Astrocyte (in vitro differentiated cells and primary cell): ENCODE results near the gene CUEDC1. TPM values are rescaled to one million over a fixed set of nuclear protein-coding genes. Genes with fewer than 3 reads are reported as not detected.
A peak's percentile ranks its signal among the peaks of the same experiment; 100 is the strongest.

Experiments used
- DNase-seq: peaks from one replicate; pipeline ENCODE4 v3.0.0-alpha.2; 2010; ENCODE audit warnings: low read depth
- FAIRE-seq: peaks from 2 replicates; lab custom pipeline; 2011; peaks lifted over from hg19 to GRCh38; lab: Jason Lieb, UNC
- H2AFZ ChIP-seq: 2 replicates; pipeline ENCODE4 v1.6.0; 2012; ENCODE audit warnings: low read depth, low read length, inconsistent platforms
- H3K27ac ChIP-seq: 2 replicates; pipeline ENCODE4 v1.5.1; 2011; ENCODE audit warnings: low read depth, low read length, inconsistent platforms
- H3K27me3 ChIP-seq: 2 replicates; pipeline ENCODE4 v1.6.0; 2011; ENCODE audit warnings: low read length, inconsistent platforms; ENCODE audit not compliant: insufficient read depth
- H3K36me3 ChIP-seq: 2 replicates; pipeline ENCODE4 v1.5.1; 2011; ENCODE audit warnings: low read length, inconsistent platforms; ENCODE audit not compliant: insufficient read depth
- H3K4me1 ChIP-seq: 2 replicates; pipeline ENCODE4 v1.5.1; 2011; ENCODE audit warnings: low read length, inconsistent platforms; ENCODE audit not compliant: insufficient read depth
- H3K4me2 ChIP-seq: 2 replicates; pipeline ENCODE4 v1.6.0; 2012; ENCODE audit warnings: low read length, inconsistent platforms
- H3K4me3 ChIP-seq: 2 replicates; pipeline ENCODE4 v1.5.1; 2011; ENCODE audit warnings: low read depth, mild to moderate bottlenecking, low read length, inconsistent platforms; ENCODE audit not compliant: insufficient read depth
- H3K79me2 ChIP-seq: 2 replicates; pipeline ENCODE4 v1.6.0; 2012; ENCODE audit warnings: mild to moderate bottlenecking, low read length, inconsistent platforms; ENCODE audit not compliant: insufficient read depth
- H3K9ac ChIP-seq: 2 replicates; pipeline ENCODE4 v1.6.0; 2012; ENCODE audit warnings: mild to moderate bottlenecking, low read length, inconsistent platforms
- H3K9me3 ChIP-seq: 2 replicates; pipeline ENCODE4 v1.5.1; 2012; ENCODE audit warnings: low read depth, mild to moderate bottlenecking, low read length, inconsistent platforms; ENCODE audit not compliant: insufficient read depth
- H4K20me1 ChIP-seq: 2 replicates; pipeline ENCODE4 v1.6.0; 2012; ENCODE audit warnings: low read length, inconsistent platforms; ENCODE audit not compliant: insufficient read depth
- H3K27ac Mint-ChIP-seq: one replicate; pipeline ENCODE4 v1.8.0; 2021; ENCODE audit warnings: mild to moderate bottlenecking, mixed read lengths; ENCODE audit not compliant: unreplicated experiment
- H3K27me3 Mint-ChIP-seq: one replicate; pipeline ENCODE4 v1.8.0; 2021; ENCODE audit warnings: low read depth, mixed read lengths; ENCODE audit not compliant: unreplicated experiment
- H3K36me3 Mint-ChIP-seq: one replicate; pipeline ENCODE4 v1.8.0; 2021; ENCODE audit warnings: low read depth, mixed read lengths; ENCODE audit not compliant: unreplicated experiment
- H3K4me1 Mint-ChIP-seq: one replicate; pipeline ENCODE4 v1.8.0; 2021; ENCODE audit warnings: low read depth, mixed read lengths; ENCODE audit not compliant: unreplicated experiment
- H3K4me3 Mint-ChIP-seq: one replicate; pipeline ENCODE4 v1.8.0; 2021; ENCODE audit warnings: mild to moderate bottlenecking, moderate library complexity, mixed read lengths; ENCODE audit not compliant: unreplicated experiment
- H3K9me3 Mint-ChIP-seq: one replicate; pipeline ENCODE4 v1.8.0; 2021; ENCODE audit warnings: mild to moderate bottlenecking, mixed read lengths; ENCODE audit not compliant: unreplicated experiment
- EZH2 ChIP-seq: IDR thresholded peaks from 2 replicates; pipeline ENCODE4 v1.6.1; 2012; ENCODE audit warnings: mild to moderate bottlenecking, low read length, inconsistent platforms; ENCODE audit not compliant: insufficient read depth
- total RNA-seq: library from RNA; stranded (reverse); gene quantifications from 2 replicates; pipeline ENCODE4 v1.2.1, GENCODE V29; 2021
- TF ChIP-seq, protein P1 (sequence below): IDR thresholded peaks from 2 replicates; pipeline ENCODE4 v1.5.1; 2011; ENCODE audit warnings: low read depth, mild to moderate bottlenecking, inconsistent platforms, low read length, moderate library complexity; ENCODE audit not compliant: insufficient read depth

CUEDC1 gene
- total RNA-seq, 1 donor from 2014 or later = 43.7 TPM

DNA sequence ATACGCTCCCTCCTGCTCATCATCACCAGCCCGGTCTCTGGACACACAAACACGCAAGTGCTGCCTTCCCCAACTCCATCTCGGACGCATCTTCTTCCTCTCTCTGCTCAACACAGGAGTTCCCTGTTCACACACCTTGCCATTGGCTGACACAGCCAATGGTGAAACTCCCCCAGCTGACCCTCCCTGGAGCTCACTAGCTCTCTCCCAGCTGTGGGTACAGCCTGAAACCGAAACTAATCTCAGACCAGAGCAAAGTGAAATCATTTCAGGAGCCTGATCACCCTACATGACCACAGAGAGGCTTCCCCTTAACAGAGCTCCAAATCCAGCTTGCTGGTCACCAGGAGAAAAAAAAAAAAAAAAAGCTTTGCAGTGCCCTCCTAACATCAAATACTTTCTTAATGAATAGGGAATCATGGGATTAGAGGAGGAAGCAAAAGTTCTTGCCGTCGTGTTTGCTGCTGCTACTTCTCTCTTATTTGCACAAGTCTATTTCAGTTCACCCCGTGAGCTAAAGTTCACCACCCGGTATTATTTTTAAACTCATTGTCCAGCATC, 8.3 kb downstream of the CUEDC1 start:
- Mint-ChIP-seq H3K9me3 (no peaks in the 10 kb centered on the region), H3K27me3 (no peaks in the 10 kb centered on the region), H3K4me3 (peak overlapping the region; percentile 17), H3K4me1 (peaks cover 70% of the 10 kb centered on the region), H3K36me3 (peaks cover 3% of the 10 kb centered on the region), H3K27ac (peak overlapping the region; percentile 85)
- Histone ChIP-seq H3K4me1 (peaks cover 51% of the 10 kb centered on the region), H3K4me2 (peak overlapping the region; percentile 81), H3K27me3 (no peaks in the 10 kb centered on the region), H3K79me2 (peaks cover 57% of the 10 kb centered on the region), H2AFZ (peak overlapping the region; percentile 15), H3K27ac (peak overlapping the region; percentile 83), H3K36me3 (no peaks in the 10 kb centered on the region), H3K9me3 (no peaks in the 10 kb centered on the region), H3K4me3 (peak overlapping the region; percentile 20), H3K9ac (peak overlapping the region; percentile 45), H4K20me1 (peaks cover 11% of the 10 kb centered on the region)
- TF ChIP-seq, protein P1, sequence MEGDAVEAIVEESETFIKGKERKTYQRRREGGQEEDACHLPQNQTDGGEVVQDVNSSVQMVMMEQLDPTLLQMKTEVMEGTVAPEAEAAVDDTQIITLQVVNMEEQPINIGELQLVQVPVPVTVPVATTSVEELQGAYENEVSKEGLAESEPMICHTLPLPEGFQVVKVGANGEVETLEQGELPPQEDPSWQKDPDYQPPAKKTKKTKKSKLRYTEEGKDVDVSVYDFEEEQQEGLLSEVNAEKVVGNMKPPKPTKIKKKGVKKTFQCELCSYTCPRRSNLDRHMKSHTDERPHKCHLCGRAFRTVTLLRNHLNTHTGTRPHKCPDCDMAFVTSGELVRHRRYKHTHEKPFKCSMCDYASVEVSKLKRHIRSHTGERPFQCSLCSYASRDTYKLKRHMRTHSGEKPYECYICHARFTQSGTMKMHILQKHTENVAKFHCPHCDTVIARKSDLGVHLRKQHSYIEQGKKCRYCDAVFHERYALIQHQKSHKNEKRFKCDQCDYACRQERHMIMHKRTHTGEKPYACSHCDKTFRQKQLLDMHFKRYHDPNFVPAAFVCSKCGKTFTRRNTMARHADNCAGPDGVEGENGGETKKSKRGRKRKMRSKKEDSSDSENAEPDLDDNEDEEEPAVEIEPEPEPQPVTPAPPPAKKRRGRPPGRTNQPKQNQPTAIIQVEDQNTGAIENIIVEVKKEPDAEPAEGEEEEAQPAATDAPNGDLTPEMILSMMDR = no peak
- TF ChIP-seq EZH2 = no peak
- FAIRE-seq (no peak), DNase-seq (peak; percentile 56)

- no peaks in the 10 kb centered on the region for H3K9me3 Mint-ChIP-seq
- peak overlapping the region; percentile 81 for H3K4me2 ChIP-seq
- peak overlapping the region; percentile 85 for H3K27ac Mint-ChIP-seq
- FAIRE-seq (no peak), DNase-seq (peak; percentile 55)
- no peaks in the 10 kb centered on the region for H3K27me3 ChIP-seq
- TF ChIP-seq, protein P1 = no peak
- no peak for TF ChIP-seq EZH2
- no peak overlapping the region for H3K4me3 Mint-ChIP-seq
- peaks cover 61% of the 10 kb centered on the region for H3K79me2 ChIP-seq
- H3K36me3 ChIP-seq = no peaks in the 10 kb centered on the region
- peaks cover 18% of the 10 kb centered on the region for H4K20me1 ChIP-seq
- H3K9me3 ChIP-seq = no peaks in the 10 kb centered on the region
- peak overlapping the region; percentile 20 for H3K4me3 ChIP-seq
- H3K27ac ChIP-seq = peak overlapping the region; percentile 83
- H2AFZ ChIP-seq = no peak overlapping the region
- H3K4me1 ChIP-seq = peaks cover 56% of the 10 kb centered on the region
- no peaks in the 10 kb centered on the region for H3K27me3 Mint-ChIP-seq
- peaks cover 67% of the 10 kb centered on the region for H3K4me1 Mint-ChIP-seq
- peaks cover 3% of the 10 kb centered on the region for H3K36me3 Mint-ChIP-seq
- H3K9ac ChIP-seq = peak overlapping the region; percentile 45
Measured at GRCh38 chr17:57945996-57946797, 9.0 kb downstream of the CUEDC1 start.

GRCh38 chr17:57944908-57945307, 10.3 kb downstream of the CUEDC1 start:
- Histone ChIP-seq H3K4me3 (no peak overlapping the region), H3K79me2 (peaks cover 67% of the 10 kb centered on the region), H3K9ac (no peak overlapping the region), H3K36me3 (no peaks in the 10 kb centered on the region), H2AFZ (no peak overlapping the region), H3K4me1 (peaks cover 55% of the 10 kb centered on the region), H3K9me3 (no peaks in the 10 kb centered on the region), H3K27ac (no peak overlapping the region), H3K27me3 (no peaks in the 10 kb centered on the region), H4K20me1 (peaks cover 31% of the 10 kb centered on the region), H3K4me2 (no peak overlapping the region)
- TF ChIP-seq EZH2 = no peak
- TF ChIP-seq, protein P1 = no peak
- no peak for FAIRE-seq
- Mint-ChIP-seq H3K27me3 (no peaks in the 10 kb centered on the region), H3K27ac (no peak overlapping the region), H3K36me3 (peaks cover 3% of the 10 kb centered on the region), H3K4me3 (no peak overlapping the region), H3K9me3 (no peaks in the 10 kb centered on the region), H3K4me1 (peaks cover 69% of the 10 kb centered on the region)
- DNase-seq = peak; percentile 47
